Endothelial cell (in vitro differentiated cells): Measurements from ENCODE around the gene SLC29A4. TPM values are rescaled to one million over a fixed set of nuclear protein-coding genes. Genes with fewer than 3 reads are reported as not detected.

Source experiments
- DNase-seq: peaks from one replicate; pipeline ENCODE4 v3.0.0; 2021; ENCODE audit warnings: low spot score
- H3K27ac Mint-ChIP-seq: one replicate; pipeline ENCODE4 v1.8.0; 2021; ENCODE audit warnings: mixed read lengths, inconsistent platforms; ENCODE audit not compliant: unreplicated experiment
- H3K27me3 Mint-ChIP-seq: one replicate; pipeline ENCODE4 v1.8.0; 2021; ENCODE audit warnings: mild to moderate bottlenecking, moderate library complexity, mixed read lengths, inconsistent platforms; ENCODE audit not compliant: unreplicated experiment
- H3K36me3 Mint-ChIP-seq: one replicate; pipeline ENCODE4 v1.8.0; 2021; ENCODE audit warnings: mild to moderate bottlenecking, low read depth, mixed read lengths, inconsistent platforms; ENCODE audit not compliant: unreplicated experiment
- H3K4me1 Mint-ChIP-seq: one replicate; pipeline ENCODE4 v1.8.0; 2021; ENCODE audit warnings: mild to moderate bottlenecking, mixed read lengths, inconsistent platforms; ENCODE audit not compliant: unreplicated experiment
- H3K4me3 Mint-ChIP-seq: one replicate; pipeline ENCODE4 v1.8.0; 2021; ENCODE audit warnings: mild to moderate bottlenecking, mixed read lengths, inconsistent platforms; ENCODE audit not compliant: unreplicated experiment
- H3K9me3 Mint-ChIP-seq: one replicate; pipeline ENCODE4 v1.8.0; 2021; ENCODE audit warnings: mixed read lengths, inconsistent platforms; ENCODE audit not compliant: unreplicated experiment
- total RNA-seq: library from RNA; stranded (reverse); fragmentation: NEBNext Ultra II Directional; extraction: Animal tissue kit (Norgen Biotek cat#: 25700); gene quantifications from one replicate; pipeline ENCODE4 v1.2.1, GENCODE V29; 2021; ENCODE audit not compliant: unreplicated experiment
- TF ChIP-seq, protein P1 (sequence below): fragments of 200-600 bp; sonication (generic); IDR thresholded peaks from one replicate; pipeline ENCODE4 v1.5.0; 2021; ENCODE audit warnings: antibody characterized with exemption; ENCODE audit not compliant: unreplicated experiment

SLC29A4 gene
- total RNA-seq, 1 donor from 2014 or later, result 6.4 TPM

- Mint-ChIP-seq H3K27ac (peak overlapping the region; percentile 1), H3K27me3 (peaks cover 8% of the 10 kb centered on the region), H3K4me1 (no peaks in the 10 kb centered on the region), H3K4me3 (peak overlapping the region; percentile 77), H3K9me3 (peaks cover 11% of the 10 kb centered on the region), H3K36me3 (peaks cover 57% of the 10 kb centered on the region)
- TF ChIP-seq, protein P1, sequence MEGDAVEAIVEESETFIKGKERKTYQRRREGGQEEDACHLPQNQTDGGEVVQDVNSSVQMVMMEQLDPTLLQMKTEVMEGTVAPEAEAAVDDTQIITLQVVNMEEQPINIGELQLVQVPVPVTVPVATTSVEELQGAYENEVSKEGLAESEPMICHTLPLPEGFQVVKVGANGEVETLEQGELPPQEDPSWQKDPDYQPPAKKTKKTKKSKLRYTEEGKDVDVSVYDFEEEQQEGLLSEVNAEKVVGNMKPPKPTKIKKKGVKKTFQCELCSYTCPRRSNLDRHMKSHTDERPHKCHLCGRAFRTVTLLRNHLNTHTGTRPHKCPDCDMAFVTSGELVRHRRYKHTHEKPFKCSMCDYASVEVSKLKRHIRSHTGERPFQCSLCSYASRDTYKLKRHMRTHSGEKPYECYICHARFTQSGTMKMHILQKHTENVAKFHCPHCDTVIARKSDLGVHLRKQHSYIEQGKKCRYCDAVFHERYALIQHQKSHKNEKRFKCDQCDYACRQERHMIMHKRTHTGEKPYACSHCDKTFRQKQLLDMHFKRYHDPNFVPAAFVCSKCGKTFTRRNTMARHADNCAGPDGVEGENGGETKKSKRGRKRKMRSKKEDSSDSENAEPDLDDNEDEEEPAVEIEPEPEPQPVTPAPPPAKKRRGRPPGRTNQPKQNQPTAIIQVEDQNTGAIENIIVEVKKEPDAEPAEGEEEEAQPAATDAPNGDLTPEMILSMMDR, result no peak
- no peak for DNase-seq
Measured at GRCh38 chr7:5343884-5344283, 61.1 kb downstream of the SLC29A4 start.

GRCh38 chr7:5344342-5344741, 61.6 kb downstream of the SLC29A4 start:
- Mint-ChIP-seq H3K4me3 (peak overlapping the region; percentile 77), H3K36me3 (peaks cover 57% of the 10 kb centered on the region), H3K9me3 (peaks cover 11% of the 10 kb centered on the region), H3K27ac (no peak overlapping the region), H3K27me3 (peaks cover 9% of the 10 kb centered on the region), H3K4me1 (no peaks in the 10 kb centered on the region)
- DNase-seq, result no peak
- TF ChIP-seq, protein P1, result no peak

- Mint-ChIP-seq H3K27ac (no peak overlapping the region), H3K9me3 (peaks cover 11% of the 10 kb centered on the region), H3K4me3 (peak overlapping the region; percentile 78), H3K27me3 (peaks cover 9% of the 10 kb centered on the region), H3K4me1 (no peaks in the 10 kb centered on the region), H3K36me3 (peaks cover 54% of the 10 kb centered on the region)
- TF ChIP-seq, protein P1, result no peak
- no peak for DNase-seq
Measured at GRCh38 chr7:5345171-5345570, 62.4 kb downstream of the SLC29A4 start.

GRCh38 chr7:5345671-5346070, 62.9 kb downstream of the SLC29A4 start:
- peaks cover 11% of the 10 kb centered on the region for H3K9me3 Mint-ChIP-seq

More at GRCh38 chr7:5345671-5346070, 62.9 kb downstream of the SLC29A4 start:
- no peak for DNase-seq
- H3K36me3 Mint-ChIP-seq, result peaks cover 52% of the 10 kb centered on the region
- TF ChIP-seq, protein P1, result no peak
- H3K27me3 Mint-ChIP-seq, result peaks cover 9% of the 10 kb centered on the region
- H3K27ac Mint-ChIP-seq, result no peak overlapping the region
- peak overlapping the region; percentile 60 for H3K4me3 Mint-ChIP-seq
- H3K4me1 Mint-ChIP-seq, result no peaks in the 10 kb centered on the region
